ENCODE results near the gene KIF2C.
"Not testable (repeated sequence)": the region's sequence is repeated elsewhere in the genome, so short reads cannot be mapped to it uniquely, and the experiment has no call there.

The KIF2C gene

DNA sequence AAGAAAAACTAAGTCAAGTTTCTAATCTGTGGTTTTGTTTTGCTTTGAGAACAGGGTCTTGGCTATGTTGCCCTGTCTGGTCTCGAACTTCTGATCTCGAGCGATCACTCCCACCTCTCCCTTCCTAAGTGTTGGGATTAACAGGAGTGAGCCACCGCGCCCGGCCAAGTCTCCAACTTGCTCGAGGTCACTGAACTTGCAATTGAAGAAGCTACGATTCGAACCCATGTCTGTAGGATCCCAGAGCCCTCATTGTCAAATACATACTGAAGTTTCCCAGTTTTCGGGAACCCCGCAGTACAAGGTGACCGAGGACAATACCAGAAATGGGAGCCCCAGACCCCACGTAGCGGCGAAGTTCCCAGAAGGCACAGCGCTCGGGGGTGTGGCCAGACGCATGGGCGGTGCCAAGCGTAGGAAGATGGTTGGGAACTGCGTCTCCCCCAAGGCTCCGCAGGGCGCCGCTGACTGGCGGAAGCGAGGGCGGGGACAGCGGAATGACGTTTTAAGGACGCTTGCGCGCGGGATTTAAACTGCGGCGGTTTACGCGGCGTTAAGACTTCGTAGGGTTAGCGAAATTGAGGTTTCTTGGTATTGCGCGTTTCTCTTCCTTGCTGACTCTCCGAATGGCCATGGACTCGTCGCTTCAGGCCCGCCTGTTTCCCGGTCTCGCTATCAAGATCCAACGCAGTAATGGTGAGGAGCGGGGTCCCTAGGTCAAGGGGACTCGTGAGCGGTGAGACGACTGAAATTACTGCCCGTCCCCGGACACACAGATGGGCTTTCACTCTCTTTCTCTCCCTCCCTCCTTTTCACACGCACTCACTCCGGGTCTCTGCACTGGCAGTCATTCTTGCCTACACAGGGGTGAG lies at the start of gene KIF2C:
Gene KIF2C (plus strand): TSS at position 531 of the 872 bp plus-strand sequence. CDS start 96 bp downstream, at position 627.
- DNase-seq = peak; percentile 98

- DNase-seq = no peak
These were observed 46.5 kb upstream of the KIF2C start for GRCh38 chr1:44693159-44693558.

- no peak for DNase-seq
These were observed 45.7 kb upstream of the KIF2C start for GRCh38 chr1:44693900-44694299.

- no peak for DNase-seq
These were observed 44.7 kb upstream of the KIF2C start for GRCh38 chr1:44694863-44695478.

GRCh38 chr1:44695671-44696070 lies 44.0 kb upstream of the KIF2C start:
- no peak for DNase-seq

DNA sequence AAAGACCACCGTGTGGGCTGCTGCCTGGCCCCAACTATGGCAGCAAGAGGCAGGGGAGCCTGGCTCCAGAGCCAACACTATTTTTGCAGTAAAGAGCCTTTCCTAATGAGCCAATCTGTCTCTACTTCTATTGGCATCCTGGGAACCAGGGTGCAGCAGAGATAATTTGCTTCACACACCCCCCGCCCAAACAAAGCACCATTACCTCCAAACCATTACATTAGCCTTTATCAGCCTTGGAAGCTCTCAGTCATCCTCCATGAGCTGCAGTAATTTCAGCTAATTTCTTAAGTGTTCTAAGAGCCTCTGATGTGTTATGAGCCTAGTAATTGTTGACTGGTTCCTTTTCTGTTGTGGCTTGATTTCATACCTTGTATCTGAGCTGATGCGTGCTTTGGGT lies 43.5 kb upstream of the KIF2C start:
- no peak for DNase-seq

DNA sequence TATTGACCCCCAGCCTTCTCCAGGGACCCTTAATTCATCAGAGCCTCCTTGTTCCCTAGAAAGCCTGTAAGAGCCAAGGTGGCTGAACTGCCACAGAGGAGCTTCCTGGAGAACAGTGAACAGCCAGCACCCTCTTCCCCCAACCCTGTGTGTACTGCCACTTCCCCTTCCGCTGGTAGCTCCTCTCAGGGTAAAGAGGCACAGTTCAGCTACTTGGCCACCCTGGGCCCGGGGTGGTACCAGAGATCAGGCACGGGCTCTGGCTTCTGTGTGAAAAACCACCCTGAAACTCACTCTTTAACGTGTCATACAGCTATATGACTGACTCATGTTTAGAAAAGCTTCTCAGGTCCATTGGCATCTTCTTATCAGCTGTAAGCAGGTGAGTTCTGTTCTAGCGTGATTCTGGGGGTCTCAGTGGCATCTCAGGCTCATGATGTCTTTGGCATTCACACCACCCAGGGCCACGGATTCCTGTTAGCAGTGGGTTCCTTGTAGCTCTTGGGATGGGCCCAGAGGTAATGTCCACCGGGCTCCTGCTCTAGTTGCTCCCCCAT lies 42.8 kb upstream of the KIF2C start:
- DNase-seq = no peak

GRCh38 chr1:44698138-44698537 lies 41.5 kb upstream of the KIF2C start:
- no peak for DNase-seq

- DNase-seq = not testable (repeated sequence)
These were observed 40.3 kb upstream of the KIF2C start for GRCh38 chr1:44699375-44699774.

DNA sequence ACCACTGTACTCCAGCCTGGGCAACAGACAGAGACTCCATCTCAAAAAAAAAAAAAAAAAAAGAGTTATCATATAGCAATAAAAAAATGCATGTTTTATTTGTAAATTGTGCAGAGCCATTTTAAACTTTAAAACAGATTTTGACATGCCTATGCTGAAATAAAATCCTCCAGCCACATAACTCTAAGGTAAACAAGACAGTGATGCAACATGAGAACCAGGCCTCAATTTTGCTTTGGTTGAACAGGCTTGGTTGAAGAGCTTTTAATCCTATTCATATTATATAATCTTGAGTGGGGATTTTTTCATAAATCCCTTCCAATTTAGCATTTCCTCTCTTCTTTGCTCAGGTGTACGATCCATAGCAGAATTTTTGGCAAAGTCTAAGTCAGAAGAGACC lies 39.1 kb upstream of the KIF2C start:
- no peak for DNase-seq

DNA sequence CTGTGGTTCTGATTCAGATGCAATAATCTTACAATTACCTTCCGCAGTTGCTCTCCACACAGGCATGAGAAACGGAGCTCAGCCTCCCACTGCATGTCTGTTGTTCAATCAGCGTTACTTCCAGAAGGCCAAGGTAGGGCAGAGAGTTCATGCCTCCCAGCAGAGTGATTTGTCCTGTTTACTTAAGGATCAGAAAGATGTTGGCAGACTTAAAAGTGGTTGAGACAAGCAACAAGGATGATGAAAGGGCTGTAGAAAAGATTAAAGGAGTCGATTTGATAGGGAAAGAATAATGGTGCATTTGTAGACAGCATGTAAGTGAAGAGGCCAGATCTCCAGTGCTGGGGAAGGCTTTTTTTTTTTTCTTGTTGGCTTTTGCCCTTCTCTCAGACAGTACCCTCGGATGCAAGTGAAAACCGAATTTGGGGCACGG lies 38.5 kb upstream of the KIF2C start:
- no peak for DNase-seq

GRCh38 chr1:44705470-44705869 lies 34.2 kb upstream of the KIF2C start:
- no peak for DNase-seq

DNA sequence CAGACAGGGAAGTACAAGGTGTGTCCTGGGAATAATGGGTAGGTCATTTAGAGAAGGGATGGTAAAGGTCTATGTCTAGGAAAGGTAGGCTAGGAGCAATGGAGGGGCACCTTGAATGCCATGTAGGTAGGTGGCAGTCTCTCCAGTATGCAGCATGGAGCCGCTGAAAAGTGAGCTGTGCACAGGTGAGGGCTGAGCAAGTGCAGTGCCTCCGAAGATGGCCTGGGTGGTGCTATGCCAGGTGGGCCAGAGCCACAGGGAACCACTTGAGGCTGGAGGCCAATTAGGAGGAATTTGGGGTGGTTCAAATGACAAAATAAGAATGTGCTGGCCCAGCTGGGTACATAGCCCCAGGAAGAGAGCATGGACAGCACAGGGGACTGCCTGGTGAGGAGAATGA lies 33.7 kb upstream of the KIF2C start:
- DNase-seq = no peak

DNA sequence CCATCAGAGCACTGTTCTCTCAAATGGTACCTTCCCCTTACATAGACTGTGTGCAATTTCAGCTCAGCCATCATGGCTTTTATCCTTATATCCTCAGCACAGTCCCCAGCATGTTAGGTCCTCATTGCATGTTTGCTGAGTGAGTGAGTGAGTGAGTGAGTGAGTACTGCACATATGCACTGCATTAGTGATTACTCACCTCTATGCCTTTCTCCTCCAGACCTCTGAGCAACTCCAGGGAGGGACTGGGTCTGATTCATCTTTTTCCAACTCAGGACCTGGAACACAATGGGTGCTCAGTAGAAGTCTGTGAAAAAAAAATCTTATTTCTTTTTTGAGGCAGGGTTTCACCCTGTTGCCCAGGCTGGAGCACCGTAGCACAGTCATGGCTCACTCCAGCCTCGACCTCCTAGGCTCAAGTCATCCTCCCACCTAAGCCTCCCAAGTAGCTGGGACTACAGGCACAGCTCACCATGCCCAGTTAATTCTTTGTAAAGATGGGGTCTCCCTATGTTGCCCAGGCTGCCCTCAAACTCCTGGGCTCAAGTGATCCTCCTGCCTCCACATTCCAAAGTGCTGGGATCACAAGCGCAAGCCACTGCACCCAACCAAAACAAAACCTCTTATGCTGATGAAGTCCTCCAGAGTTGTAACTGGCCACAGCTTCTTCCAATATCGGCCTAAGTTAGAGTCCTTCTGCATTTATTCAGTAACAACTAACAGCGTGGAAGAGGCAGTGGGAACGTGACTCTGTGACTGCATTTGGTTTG lies 32.3 kb upstream of the KIF2C start:
- peak; percentile 95 for DNase-seq

GRCh38 chr1:44707959-44708831 lies 31.4 kb upstream of the KIF2C start:
- peak; percentile 38 for DNase-seq

- no peak for DNase-seq
These were observed 26.3 kb upstream of the KIF2C start for GRCh38 chr1:44713321-44713781.

DNA sequence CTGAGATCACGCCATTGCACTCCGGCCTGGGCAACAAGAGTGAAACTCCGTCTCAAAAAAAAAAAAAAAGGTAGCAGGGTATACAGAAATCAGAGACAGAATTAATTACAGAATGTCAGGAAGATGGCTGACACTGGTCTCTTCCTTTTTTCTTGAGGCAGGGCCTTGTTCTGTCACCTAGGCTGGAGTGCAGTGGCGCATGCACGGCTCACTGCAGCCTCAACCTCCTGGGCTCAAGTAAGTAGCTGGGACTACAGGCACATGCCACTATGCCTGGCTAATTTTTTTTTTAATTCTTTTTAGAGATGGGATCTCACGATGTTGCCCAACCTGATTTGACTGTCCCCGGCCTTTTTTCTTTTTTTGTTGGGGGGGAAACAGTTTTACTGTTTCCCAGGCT lies 25.1 kb upstream of the KIF2C start:
- DNase-seq = no peak

DNA sequence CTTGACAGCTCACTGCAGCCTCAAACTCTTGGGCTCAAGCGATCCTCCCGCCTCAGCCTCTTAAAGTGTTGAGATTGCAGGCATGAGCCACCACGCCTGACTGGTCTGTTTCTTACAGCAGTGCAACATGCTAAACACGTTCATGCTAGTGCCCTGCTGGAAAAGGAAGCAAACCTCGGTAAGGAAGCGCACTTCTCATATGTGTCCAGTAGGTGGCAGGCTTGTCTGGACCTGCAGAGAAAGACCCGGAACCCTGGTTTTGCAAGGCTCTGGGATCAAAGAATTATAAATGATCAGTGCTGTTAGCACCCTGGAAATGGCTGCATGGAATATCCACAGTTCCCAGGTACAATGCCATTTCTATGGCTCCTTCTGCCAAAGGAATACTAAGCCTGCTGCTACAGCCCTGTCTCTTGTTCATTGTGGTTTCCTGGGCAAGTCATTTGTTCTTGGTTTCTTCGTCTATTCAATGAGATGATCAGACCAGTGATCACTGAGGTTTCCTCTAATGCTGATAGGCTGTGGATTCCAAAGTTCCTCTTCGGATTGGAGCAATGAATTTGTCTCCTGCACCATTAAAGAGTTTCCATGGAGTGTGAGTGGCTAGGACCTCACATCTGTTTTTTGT lies 24.6 kb upstream of the KIF2C start:
- DNase-seq = peak; percentile 71

DNA sequence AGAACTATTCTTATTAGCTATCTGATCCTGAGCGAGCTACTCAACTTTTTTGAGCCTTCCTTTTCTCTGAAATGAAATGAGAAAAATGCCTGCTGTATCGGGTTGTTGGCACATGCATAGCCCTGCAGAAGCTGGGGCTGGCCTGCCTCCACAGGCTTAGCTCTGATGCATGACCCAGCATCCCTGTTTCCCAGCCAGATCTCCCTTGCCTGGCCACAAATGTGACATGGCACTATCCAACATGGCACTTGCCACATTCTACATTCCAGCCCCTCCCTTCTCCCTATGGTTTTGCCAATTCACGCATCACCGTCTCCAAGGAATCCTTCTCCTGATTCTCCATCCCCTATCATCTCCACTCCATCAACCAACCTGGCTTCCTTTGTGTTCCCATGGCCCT lies 22.5 kb upstream of the KIF2C start:
- no peak for DNase-seq

DNA sequence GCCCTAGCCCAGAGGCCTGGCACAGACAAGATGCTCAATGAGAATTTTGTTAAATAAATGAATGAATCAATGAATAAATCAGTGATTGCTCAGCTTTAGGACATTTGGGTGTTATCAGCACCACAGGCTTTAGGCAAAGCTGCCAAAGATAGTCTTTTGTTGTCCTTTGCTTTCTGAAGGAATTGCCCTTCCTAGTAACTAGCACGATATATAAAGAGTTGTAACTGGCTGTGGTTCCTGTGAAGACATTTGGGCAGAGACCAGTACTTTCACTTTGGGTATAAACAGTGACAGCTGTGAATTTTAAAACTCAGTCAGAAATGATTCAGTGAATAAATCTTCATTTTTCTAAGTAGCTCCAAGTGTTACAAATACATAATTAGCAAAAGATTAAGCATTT lies 22.0 kb upstream of the KIF2C start:
- no peak for DNase-seq

DNA sequence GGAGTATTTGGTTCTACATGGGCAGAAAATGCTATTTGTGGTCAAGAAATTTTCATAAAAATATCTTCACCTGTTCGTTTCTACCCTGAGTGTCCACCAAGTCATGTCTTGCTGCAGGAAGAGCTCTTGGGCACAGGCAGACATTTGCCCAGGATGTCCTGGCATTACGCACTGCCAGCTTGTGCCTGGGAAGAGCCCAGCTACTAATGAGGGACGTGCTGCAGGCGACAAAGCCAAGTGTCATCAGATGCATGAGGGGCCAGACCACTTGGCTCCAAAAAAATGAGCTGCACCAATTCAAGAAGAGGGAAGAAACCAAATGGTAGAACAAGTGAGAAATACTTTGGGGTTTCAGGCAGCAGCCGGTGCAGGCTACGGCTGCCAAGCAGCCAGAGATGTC lies 21.5 kb upstream of the KIF2C start:
- DNase-seq = no peak

DNA sequence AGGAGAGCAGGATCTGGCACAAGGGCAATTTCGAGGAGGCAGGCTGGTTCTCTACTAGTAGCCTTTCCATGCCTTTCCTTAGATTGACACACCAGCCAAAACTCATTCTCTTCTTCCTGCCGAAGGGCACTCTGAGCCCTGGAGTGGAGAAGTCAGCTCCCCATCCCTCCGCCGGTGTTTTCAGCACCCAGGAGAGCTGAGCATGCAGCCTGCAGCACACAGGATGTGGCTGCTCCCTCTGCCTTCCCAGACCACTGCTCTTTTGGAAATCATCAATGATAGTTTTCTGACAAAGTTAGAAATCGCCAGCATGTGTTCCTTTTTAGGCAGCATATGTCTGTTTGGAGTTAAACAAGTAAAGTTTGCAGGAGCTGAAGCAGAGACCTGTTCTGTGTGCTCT lies 20.3 kb upstream of the KIF2C start:
- no peak for DNase-seq
